GM18499 (cell line): ENCODE measurements around the gene KRTAP23-1.

Experiments used
- ATAC-seq: cut with Tn5 transposase; IDR thresholded peaks from one replicate; pipeline ENCODE4 v1.9.1; 2021; ENCODE audit warnings: moderate number of reproducible peaks; ENCODE audit not compliant: insufficient read depth, unreplicated experiment

KRTAP23-1 gene

GRCh38 chr21:30315701-30316100 is 32.7 kb downstream of the KRTAP23-1 start:
- ATAC-seq: no peak

GRCh38 chr21:30306884-30307283 is 41.5 kb downstream of the KRTAP23-1 start:
- no peak for ATAC-seq

- ATAC-seq: no peak
Observed at GRCh38 chr21:30305136-30305535, 43.3 kb downstream of the KRTAP23-1 start.
